Fibroblast of upper back skin (primary cell): ENCODE data around the gene KHK.

Source experiments
- DNase-seq: peaks from one replicate; pipeline ENCODE4 v3.0.0-alpha.2; 2013

Gene KHK

GRCh38 chr2:27086724-27087593 is at the start of gene KHK:
KHK (plus strand) TSS chr2:27086772; CDS start chr2:27087260, 488 bp downstream.
- no peak for DNase-seq

GRCh38 chr2:27038012-27038411 is 48.6 kb upstream of the KHK start:
- DNase-seq = no peak

GRCh38 chr2:27038631-27039339 is 47.8 kb upstream of the KHK start:
- DNase-seq = no peak

- DNase-seq = no peak
These were observed 47.1 kb upstream of the KHK start for GRCh38 chr2:27039426-27039825.

GRCh38 chr2:27039871-27040270 is 46.7 kb upstream of the KHK start:
- DNase-seq = no peak

GRCh38 chr2:27040282-27040681 is 46.3 kb upstream of the KHK start:
- DNase-seq = no peak

- DNase-seq = peak; percentile 43
These were observed 44.8 kb upstream of the KHK start for GRCh38 chr2:27041752-27042151.

GRCh38 chr2:27042159-27042661 is 44.4 kb upstream of the KHK start:
- no peak for DNase-seq

- no peak for DNase-seq
These were observed 43.5 kb upstream of the KHK start for GRCh38 chr2:27042985-27043634.

- no peak for DNase-seq
These were observed 36.9 kb upstream of the KHK start for GRCh38 chr2:27049422-27050280.

GRCh38 chr2:27050281-27050995 is 36.1 kb upstream of the KHK start:
- peak; percentile 98 for DNase-seq

- peak; percentile 93 for DNase-seq
These were observed 35.3 kb upstream of the KHK start, which contains the start of gene AGBL5 for GRCh38 chr2:27050996-27051901. AGBL5 (plus strand) TSS chr2:27051668; CDS start chr2:27052959, 1,291 bp downstream.

- no peak for DNase-seq
These were observed 34.5 kb upstream of the KHK start for GRCh38 chr2:27051902-27052645.

- DNase-seq = no peak
These were observed 33.3 kb upstream of the KHK start for GRCh38 chr2:27053321-27053720.

- no peak for DNase-seq
These were observed 32.8 kb upstream of the KHK start for GRCh38 chr2:27053776-27054175.

- no peak for DNase-seq
These were observed 31.9 kb upstream of the KHK start for GRCh38 chr2:27054721-27055120.

GRCh38 chr2:27057184-27057583 is 29.4 kb upstream of the KHK start:
- DNase-seq = no peak

- DNase-seq = no peak
These were observed 28.4 kb upstream of the KHK start for GRCh38 chr2:27058210-27058609.

- DNase-seq = no peak
These were observed 27.3 kb upstream of the KHK start for GRCh38 chr2:27059141-27059820.
